ENCODE measurements around the gene PML. TPM values are rescaled to one million over a fixed set of nuclear protein-coding genes. Genes with fewer than 3 reads are reported as not detected.

Gene PML
- total RNA-seq, 1 experiment from 2014 or later = 24.6 TPM

DNA sequence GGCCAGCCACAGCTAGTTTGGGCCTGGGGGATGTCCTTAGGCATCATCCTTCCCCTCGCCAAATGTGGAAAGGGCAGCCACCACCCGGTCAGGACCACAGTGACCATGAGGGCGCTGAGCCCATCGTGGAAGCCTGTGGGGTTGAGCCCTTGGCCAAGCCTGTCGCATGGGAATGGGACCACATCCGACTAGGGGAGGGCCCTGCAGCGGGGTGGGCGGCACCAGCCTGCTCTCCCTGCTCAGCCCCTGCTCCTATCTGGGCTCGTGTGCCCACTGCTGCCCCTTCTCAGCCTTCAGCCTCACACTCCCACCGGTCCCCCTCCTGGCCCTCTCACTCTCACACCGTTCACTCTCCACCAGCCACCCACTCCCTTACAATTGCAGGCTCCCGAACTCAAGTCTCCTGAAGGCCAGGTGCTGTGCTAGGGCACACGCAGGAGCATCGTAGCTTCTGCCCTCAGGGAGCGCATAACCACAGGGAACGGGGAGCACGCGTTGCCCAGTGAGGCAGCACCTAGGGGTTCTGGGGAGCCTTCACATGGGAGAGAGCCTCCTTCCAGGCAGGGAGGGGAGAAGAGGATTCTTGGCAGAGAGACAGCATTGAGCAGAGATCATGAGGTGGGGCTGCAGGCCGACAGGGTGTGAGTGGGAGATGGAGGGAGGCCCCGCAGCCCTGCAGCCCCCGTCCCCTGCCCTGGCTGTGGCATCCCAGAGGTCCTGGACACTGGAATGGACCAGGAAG lies 42.2 kb upstream of the PML start:
- no peak overlapping the region for H2AFZ ChIP-seq (ENCODE audit: low read length)
- H2BK20ac ChIP-seq (ENCODE audit: low read depth, low read length, poor library complexity, severe bottlenecking) = no peak overlapping the region
- Mint-ChIP-seq H3K36me3 (ENCODE audit: insufficient read depth in 1 of 3, low read depth in 3 of 3) (no peaks in the 10 kb centered on the region; a peak in 1 of 7 replicates), H3K27me3 (ENCODE audit: low read depth) (peaks cover 9% of the 10 kb centered on the region), H3K9me3 (no peaks in the 10 kb centered on the region), H3K4me3 (no peak overlapping the region), H3K27ac (no peak overlapping the region), H3K4me1 (peaks cover 9 to 30% of the 10 kb centered on the region in 2 experiments)
- H3K27me3 ChIP-seq (ENCODE audit: insufficient read depth, low read length) = no peaks in the 10 kb centered on the region
- H3K14ac ChIP-seq (ENCODE audit: insufficient read depth, low read length) = no peak overlapping the region; the same call in 1 of the 2 replicates
- H3K9me3 ChIP-seq (ENCODE audit: control insufficient read depth, low read depth, low read length) = no peaks in the 10 kb centered on the region
- no peak overlapping the region for H4K5ac ChIP-seq (ENCODE audit: insufficient read length, low read depth, low read length)
- no peak overlapping the region for H3K4ac ChIP-seq (ENCODE audit: low read depth, low read length)
- no peak overlapping the region for H3K18ac ChIP-seq (ENCODE audit: insufficient read length, low read depth, low read length)
- DNase-seq = no peak
- no peaks in the 10 kb centered on the region for H4K20me1 ChIP-seq (ENCODE audit: control insufficient read depth, insufficient read depth, insufficient read length)
- no peak overlapping the region for H3K56ac ChIP-seq (ENCODE audit: insufficient read length, low read depth, low read length)
- no peak overlapping the region for H4K8ac ChIP-seq (replicated peaks; ENCODE audit: insufficient read length, low read depth, low read length)
- H2BK12ac ChIP-seq (ENCODE audit: insufficient read length, low read depth, low read length) = no peak overlapping the region
- no peak overlapping the region for H3K27ac ChIP-seq (ENCODE audit: insufficient read length, low read depth, low read length)
- H2AK5ac ChIP-seq (ENCODE audit: insufficient read length, low read length) = no peak overlapping the region
- H2BK120ac ChIP-seq (ENCODE audit: low read depth, low read length, poor library complexity, severe bottlenecking) = no peak overlapping the region
- no peaks in the 10 kb centered on the region for H3K23me2 ChIP-seq (ENCODE audit: insufficient read length, low read depth, low read length, poor library complexity, severe bottlenecking)
- no peak overlapping the region for H3K23ac ChIP-seq (ENCODE audit: insufficient read length, low read depth, low read length)
- no CpG with 5 or more reads among the region's 21 CpGs for WGBS (ENCODE audit: extremely low coverage, insufficient read length, low lambda C conversion rate)
- no peak overlapping the region for H3T11ph ChIP-seq (ENCODE audit: low read length)
- H2BK15ac ChIP-seq (ENCODE audit: low read depth, low read length) = no peak overlapping the region
- no peak overlapping the region for H3K9ac ChIP-seq (ENCODE audit: extremely low read depth, insufficient read length, low read length)
- no peaks in the 10 kb centered on the region for H3K4me1 ChIP-seq (ENCODE audit: insufficient read depth, low read length)
- no peaks in the 10 kb centered on the region for H3K79me2 ChIP-seq (ENCODE audit: insufficient read depth, low read length)
- no peak overlapping the region for H3K4me2 ChIP-seq (ENCODE audit: insufficient read depth, insufficient read length, low read length)
- no peak overlapping the region for H4K91ac ChIP-seq (ENCODE audit: insufficient read length, low read depth, low read length)
- no peaks in the 10 kb centered on the region for H3K79me1 ChIP-seq (ENCODE audit: insufficient read depth, low read depth, low read length, poor library complexity, severe bottlenecking)
- TF ChIP-seq, protein P1, sequence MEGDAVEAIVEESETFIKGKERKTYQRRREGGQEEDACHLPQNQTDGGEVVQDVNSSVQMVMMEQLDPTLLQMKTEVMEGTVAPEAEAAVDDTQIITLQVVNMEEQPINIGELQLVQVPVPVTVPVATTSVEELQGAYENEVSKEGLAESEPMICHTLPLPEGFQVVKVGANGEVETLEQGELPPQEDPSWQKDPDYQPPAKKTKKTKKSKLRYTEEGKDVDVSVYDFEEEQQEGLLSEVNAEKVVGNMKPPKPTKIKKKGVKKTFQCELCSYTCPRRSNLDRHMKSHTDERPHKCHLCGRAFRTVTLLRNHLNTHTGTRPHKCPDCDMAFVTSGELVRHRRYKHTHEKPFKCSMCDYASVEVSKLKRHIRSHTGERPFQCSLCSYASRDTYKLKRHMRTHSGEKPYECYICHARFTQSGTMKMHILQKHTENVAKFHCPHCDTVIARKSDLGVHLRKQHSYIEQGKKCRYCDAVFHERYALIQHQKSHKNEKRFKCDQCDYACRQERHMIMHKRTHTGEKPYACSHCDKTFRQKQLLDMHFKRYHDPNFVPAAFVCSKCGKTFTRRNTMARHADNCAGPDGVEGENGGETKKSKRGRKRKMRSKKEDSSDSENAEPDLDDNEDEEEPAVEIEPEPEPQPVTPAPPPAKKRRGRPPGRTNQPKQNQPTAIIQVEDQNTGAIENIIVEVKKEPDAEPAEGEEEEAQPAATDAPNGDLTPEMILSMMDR (conservative IDR thresholded peaks at IDR 0.05) = no peak
- H2BK5ac ChIP-seq (ENCODE audit: insufficient read length, low read length) = no peak overlapping the region

Measured in H9 (cell line).